HepG2 (cell line): ENCODE data around the gene LHPP. TPM values are rescaled to one million over a fixed set of nuclear protein-coding genes. Genes with fewer than 3 reads are reported as not detected.

ENCODE experiments used
- ATAC-seq: fragments of 200-7000 bp; cut with Tn5 transposase; 3 replicates; pipeline ENCODE4 v1.9.1; 2020; ENCODE audit warnings: mild to moderate bottlenecking, moderate library complexity
- BruUV-seq: library from RNA; stranded (reverse); fragments of 400-500 nt; replicated peaks from 2 replicates; lab custom pipeline; 2021; lab: Mats Ljungman, UMichigan
- CTCF ChIA-PET: fragments of 300-600 bp; formaldehyde crosslinking; extraction: SDS; loops from one replicate; lab custom pipeline; 2021; ENCODE audit warnings: low total read pairs, inconsistent platforms, low intra/inter-chr PET ratio; lab: Yijun Ruan, JAX
- POLR2A ChIA-PET: fragments of 350-600 bp; sonication (Branson Sonifier 250); formaldehyde crosslinking; loops from one replicate; lab custom pipeline; 2020; ENCODE audit warnings: antibody characterized with exemption, inconsistent platforms; lab: Yijun Ruan, JAX
- DNase-seq: peaks from one replicate; pipeline ENCODE4 v3.0.0-alpha.2; 2015; ENCODE audit warnings: low spot score
- FAIRE-seq: peaks from 3 replicates; lab custom pipeline; 2011; peaks lifted over from hg19 to GRCh38; lab: Jason Lieb, UNC
- H2AFZ ChIP-seq: one replicate; pipeline ENCODE4 v1.6.1; 2011; ENCODE audit warnings: low read length, inconsistent platforms
- H3K27ac ChIP-seq: fragments of 300-600 bp; 3 replicates; pipeline ENCODE4 v1.8.0; 2011; ENCODE audit warnings: mixed run types, mild to moderate bottlenecking, mixed read lengths, low read length, inconsistent platforms; ENCODE audit not compliant: insufficient read depth; ENCODE audit errors: extremely low read length
- H3K27me3 ChIP-seq, 2 experiments: fragments of 200-600 bp in 1 of 2; 2 replicates in 1 of 2; 3 replicates in 1 of 2; pipeline versions ENCODE4 v1.6.0 to v1.8.0; 2011; ENCODE audit warnings: low read length in 2 of 2, mild to moderate bottlenecking in 2 of 2, moderate library complexity in 2 of 2, inconsistent platforms in 1 of 2; ENCODE audit not compliant: insufficient read depth in 2 of 2, control insufficient read depth in 1 of 2
- H3K36me3 ChIP-seq, 2 experiments: fragments of 200-600 bp in 1 of 2; replicated peaks in 1 of 2; 2 replicates in 1 of 2; 3 replicates in 1 of 2; pipeline versions ENCODE4 v1.5.1 to v1.8.0; 2011; ENCODE audit warnings: low read length in 2 of 2, inconsistent platforms in 1 of 2; ENCODE audit not compliant: insufficient read depth in 2 of 2, control insufficient read depth in 1 of 2
- H3K4me1 ChIP-seq: 2 replicates; pipeline ENCODE4 v1.5.1; 2012; ENCODE audit warnings: low read length, inconsistent platforms; ENCODE audit not compliant: insufficient read depth
- H3K4me2 ChIP-seq: 2 replicates; pipeline ENCODE4 v1.6.0; 2011; ENCODE audit warnings: low read depth, low read length, inconsistent platforms
- H3K4me3 ChIP-seq, 3 experiments: fragments of 200-600 bp in 1 of 3; sonication (generic), shearing (Covaris generic) in 1 of 3; replicated peaks in 1 of 3; 2 replicates each; pipeline ENCODE4 v1.5.1; 2011 to 2016; ENCODE audit warnings: low read length in 3 of 3, inconsistent platforms in 2 of 3, low read depth in 2 of 3, mild to moderate bottlenecking in 2 of 3, control low read depth in 1 of 3, mixed read lengths in 1 of 3; ENCODE audit not compliant: insufficient read depth in 1 of 3
- H3K79me2 ChIP-seq: one replicate; pipeline ENCODE4 v1.6.1; 2011; ENCODE audit warnings: low read length, inconsistent platforms; ENCODE audit not compliant: insufficient read depth
- H3K9ac ChIP-seq: 2 replicates; pipeline ENCODE4 v1.6.0; 2011; ENCODE audit warnings: mild to moderate bottlenecking, low read depth, low read length, inconsistent platforms; ENCODE audit not compliant: insufficient read depth
- H3K9me3 ChIP-seq: 2 replicates; pipeline ENCODE4 v1.5.1; 2012; ENCODE audit warnings: mild to moderate bottlenecking, low read length
- H4K20me1 ChIP-seq: 2 replicates; pipeline ENCODE4 v1.6.0; 2011; ENCODE audit warnings: inconsistent platforms, mild to moderate bottlenecking, low read length, moderate library complexity; ENCODE audit not compliant: insufficient read depth
- CBFB ChIP-seq: sonication (generic); formaldehyde crosslinking; IDR thresholded peaks from 2 replicates; pipeline ENCODE4 v1.4.0; 2020; ENCODE audit warnings: missing genetic modification reagents
- CEBPB ChIP-seq: IDR thresholded peaks from 2 replicates; pipeline ENCODE4 v1.6.1; 2011; ENCODE audit warnings: low read depth, low read length, improper control_type of control experiment, borderline replicate concordance
- GATA4 ChIP-seq: sonication (generic); IDR thresholded peaks from 2 replicates; pipeline ENCODE4 v1.6.1; 2016; ENCODE audit warnings: antibody characterized with exemption, low read depth, borderline replicate concordance
- HMG20A ChIP-seq: IDR thresholded peaks from 2 replicates; pipeline ENCODE4 v1.6.1; 2016; ENCODE audit warnings: borderline replicate concordance
- KAT8 ChIP-seq: IDR thresholded peaks from 2 replicates; pipeline ENCODE4 v1.6.1; 2016; ENCODE audit warnings: missing genetic modification reagents, missing compliant biosample characterization
- RNF2 ChIP-seq: fragments of 450-650 bp; conservative IDR thresholded peaks from 2 replicates; pipeline ENCODE4 v1.6.1; 2016; ENCODE audit warnings: low read depth
- TCF12 ChIP-seq, 2 experiments: fragments of 450-650 bp in 1 of 2; sonication (generic) in 1 of 2; formaldehyde crosslinking in 1 of 2; IDR thresholded peaks; 2 replicates each; pipeline versions ENCODE4 v1.6.1 to v1.8.0; 2017 to 2022; ENCODE audit warnings: antibody characterized with exemption in 1 of 2, mild to moderate bottlenecking in 1 of 2, missing genetic modification reagents in 1 of 2, moderate library complexity in 1 of 2
- TCF7 ChIP-seq: sonication (generic); IDR thresholded peaks from 2 replicates; pipeline ENCODE4 v1.6.1; 2016; ENCODE audit warnings: antibody characterized with exemption, low read depth
- ZNF329 ChIP-seq: sonication (generic); formaldehyde crosslinking; IDR thresholded peaks from 2 replicates; pipeline ENCODE4 v1.9.0; 2021; ENCODE audit warnings: low read depth, mild to moderate bottlenecking, missing genetic modification reagents
- ZNF562 ChIP-seq: sonication (generic); formaldehyde crosslinking; IDR thresholded peaks from 2 replicates; pipeline ENCODE4 v1.8.0; 2022; ENCODE audit warnings: missing genetic modification reagents, borderline replicate concordance
- ZNF570 ChIP-seq: sonication (generic); formaldehyde crosslinking; IDR thresholded peaks from 2 replicates; pipeline ENCODE4 v1.4.0; 2020; ENCODE audit warnings: mild to moderate bottlenecking, missing genetic modification reagents, borderline replicate concordance
- ZNF879 ChIP-seq: sonication (generic); formaldehyde crosslinking; IDR thresholded peaks from 2 replicates; pipeline ENCODE4 v1.8.1; 2023; ENCODE audit warnings: missing genetic modification reagents
- WGBS: methylation state at CpG from one replicate; pipeline ENCODE4 v1.1.6; 2017; ENCODE audit warnings: low lambda C conversion rate; 5-methylcytosine and 5-hydroxymethylcytosine counted together
- in situ Hi-C: cut with HindIII; loops from 2 replicates; pipeline ENCODE4 v1.10.0; 2017; ENCODE audit warnings: low pct_unique_long_range_greater_than_20kb; ENCODE audit not compliant: extremely low pct_ligation_motif_present
- intact Hi-C: fragments of 100-400 bp; cut with micrococcal nuclease; formaldehyde crosslinking; loops from one replicate; pipeline ENCODE4 v1.10.0; 2022; ENCODE audit not compliant: unreplicated experiment
- polyA plus RNA-seq, 8 experiments: library from polyadenylated mRNA; depleted of rRNA in 3 of 8; stranded (reverse) in 7 of 8; unstranded in 1 of 8; fragments of >200 nt; fragmentation: Illumina TruSeq in 4 of 8; extraction: Trizol in 4 of 8; gene quantifications; 2 replicates each; pipeline versions ENCODE4 v1.2.1 to v1.2.3, GENCODE V29; 2011 to 2016; ENCODE audit warnings: low read depth in 4 of 8, missing spikeins in 1 of 8, mixed read lengths in 1 of 8; ENCODE audit not compliant: insufficient read depth in 1 of 8
- total RNA-seq, 5 experiments: library from RNA; depleted of rRNA; stranded (reverse); fragments of >200 nt; fragmentation: Illumina TruSeq; extraction: Trizol; gene quantifications; 2 replicates each; pipeline ENCODE4 v1.2.3, GENCODE V29; 2016; ENCODE audit warnings: low read depth in 1 of 5

Gene LHPP
- total and polyA plus RNA-seq, 2 of the 13 experiments (the other 11 are each of a cell fraction or from before 2014, with no cell fraction given), result 5.2 to 13.1 TPM

DNA sequence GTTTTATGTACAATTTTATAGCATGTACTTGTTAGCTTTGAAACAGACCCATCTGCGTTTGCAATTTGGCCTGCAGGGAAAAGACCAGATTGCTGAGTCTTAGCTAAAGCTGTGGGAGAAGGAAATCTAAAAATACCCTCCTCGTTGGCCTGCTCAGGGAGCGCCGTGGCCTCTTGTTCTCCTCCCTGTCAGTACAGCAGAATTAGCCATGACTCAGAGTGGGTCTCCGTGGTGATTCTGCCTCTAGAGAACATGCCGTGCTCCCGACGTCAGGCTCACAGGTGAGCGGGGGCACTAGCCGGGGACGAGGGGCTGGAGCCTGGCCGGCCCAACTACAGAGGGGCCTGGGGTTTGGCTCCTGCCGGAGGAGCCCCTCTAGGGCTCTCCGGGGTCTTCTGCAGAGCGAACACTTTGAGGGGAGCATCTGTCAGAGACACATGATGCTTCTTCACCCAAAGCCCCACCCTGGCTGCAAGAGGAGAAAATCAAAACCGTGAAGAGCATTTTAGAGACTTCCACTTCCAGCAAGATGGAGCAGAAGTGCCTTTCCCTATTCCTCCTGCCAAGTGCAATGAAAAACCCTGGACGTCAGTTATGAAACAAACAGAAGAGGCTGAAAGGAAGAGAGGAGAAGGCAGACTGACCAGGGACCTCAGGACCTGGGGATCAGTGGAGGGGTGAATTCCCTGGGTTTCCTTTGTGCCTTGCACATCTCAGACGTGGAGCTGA lies 98.9 kb downstream of the LHPP start (continued):
- TF ChIP-seq ZNF570 (no peak), TCF7 (no peak), KAT8 (CRISPR knock-in tag) (no peak), ZNF879 (CRISPR knock-in tag) (no peak), CEBPB (no peak)

DNA sequence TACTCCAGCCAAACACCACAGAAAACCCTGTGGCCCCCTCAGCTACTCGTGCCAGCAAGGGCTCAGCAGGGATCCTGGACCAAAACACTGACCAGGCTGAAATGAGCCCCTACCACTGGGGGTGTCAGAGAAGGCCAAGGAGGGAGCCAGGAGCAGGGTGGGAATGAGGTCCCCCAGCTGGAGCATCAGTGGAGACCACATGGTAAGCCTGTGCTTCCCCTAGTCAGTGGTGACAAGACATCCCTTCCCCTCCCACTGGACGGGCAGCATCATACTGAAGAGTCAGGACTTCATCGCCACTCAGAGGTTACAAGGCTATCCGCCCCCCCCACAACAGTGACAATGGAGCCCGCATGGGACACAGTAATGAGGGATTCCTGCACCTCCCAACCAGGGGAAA lies 99.6 kb downstream of the LHPP start:
- ATAC-seq, result no peak
- 60% methylated on average over 1 of the region's 5 CpGs for WGBS

More for the DNA sequence above, 99.6 kb downstream of the LHPP start:
- Histone ChIP-seq H3K4me3 (no peak overlapping the region), H3K27ac (no peak overlapping the region), H3K27me3 (0 out of 5 replicates have a peak, but pooled peaks cover 0 to 1% of the 10 kb centered on the region in 2 experiments), H3K9me3 (no peaks in the 10 kb centered on the region), H3K9ac (no peak overlapping the region), H2AFZ (no peak overlapping the region), H3K79me2 (no peaks in the 10 kb centered on the region), H3K4me1 (peaks cover 9% of the 10 kb centered on the region), H3K36me3 (no peaks in the 10 kb centered on the region), H4K20me1 (no peaks in the 10 kb centered on the region), H3K4me2 (no peak overlapping the region)
- CTCF ChIA-PET, result no interaction called here
- FAIRE-seq, result no peak
- intact Hi-C loops (no loop called here), in situ Hi-C loops (no loop called here)
- no peak for TF ChIP-seq ZNF562 (CRISPR knock-in tag)
- TF ChIP-seq CBFB, result no peak
- no peak for TF ChIP-seq RNF2
- TF ChIP-seq TCF12 (IDR thresholded peaks at IDR 0.05), result no peak
- no peak for TF ChIP-seq TCF12 (CRISPR knock-in tag; IDR thresholded peaks at IDR 0.05)
- no peak for TF ChIP-seq GATA4
- no peak for TF ChIP-seq KAT8 (CRISPR knock-in tag)
- no peak for TF ChIP-seq HMG20A (CRISPR knock-in tag)
- TF ChIP-seq ZNF329 (CRISPR knock-in tag), result no peak
- POLR2A ChIA-PET, result no interaction called here
- DNase-seq, result no peak
- no TSS peak for BruUV-seq
